Measurements from ENCODE around the gene HMGCLL1. TPM values are rescaled to one million over a fixed set of nuclear protein-coding genes. Genes with fewer than 3 reads are reported as not detected.

HMGCLL1 gene
- total RNA-seq, 1 donor, result 0.36 TPM

GRCh38 chr6:55567558-55567957 lies 11.4 kb downstream of the HMGCLL1 start:
- Histone ChIP-seq H2AFZ (ENCODE audit: low read length) (no peak overlapping the region), H3K27me3 (ENCODE audit: insufficient read depth, low read length) (no peaks in the 10 kb centered on the region), H3K27ac (ENCODE audit: low read depth, low read length) (no peak overlapping the region), H3K79me2 (ENCODE audit: insufficient read depth, low read length) (no peaks in the 10 kb centered on the region), H3K36me3 (ENCODE audit: insufficient read depth, low read length) (no peaks in the 10 kb centered on the region), H3K4me2 (ENCODE audit: insufficient read depth, low read length) (no peak overlapping the region), H4K20me1 (ENCODE audit: insufficient read depth, low read length) (no peaks in the 10 kb centered on the region), H3K9me3 (ENCODE audit: low read depth, low read length) (no peaks in the 10 kb centered on the region), H3K4me3 (ENCODE audit: insufficient read depth, low read length) (no peak overlapping the region), H3K4me1 (ENCODE audit: insufficient read depth, low read length) (no peaks in the 10 kb centered on the region)
- DNase-seq (ENCODE audit: insufficient read length, low spot score, missing footprints), result no peak
- TF ChIP-seq, protein P1, sequence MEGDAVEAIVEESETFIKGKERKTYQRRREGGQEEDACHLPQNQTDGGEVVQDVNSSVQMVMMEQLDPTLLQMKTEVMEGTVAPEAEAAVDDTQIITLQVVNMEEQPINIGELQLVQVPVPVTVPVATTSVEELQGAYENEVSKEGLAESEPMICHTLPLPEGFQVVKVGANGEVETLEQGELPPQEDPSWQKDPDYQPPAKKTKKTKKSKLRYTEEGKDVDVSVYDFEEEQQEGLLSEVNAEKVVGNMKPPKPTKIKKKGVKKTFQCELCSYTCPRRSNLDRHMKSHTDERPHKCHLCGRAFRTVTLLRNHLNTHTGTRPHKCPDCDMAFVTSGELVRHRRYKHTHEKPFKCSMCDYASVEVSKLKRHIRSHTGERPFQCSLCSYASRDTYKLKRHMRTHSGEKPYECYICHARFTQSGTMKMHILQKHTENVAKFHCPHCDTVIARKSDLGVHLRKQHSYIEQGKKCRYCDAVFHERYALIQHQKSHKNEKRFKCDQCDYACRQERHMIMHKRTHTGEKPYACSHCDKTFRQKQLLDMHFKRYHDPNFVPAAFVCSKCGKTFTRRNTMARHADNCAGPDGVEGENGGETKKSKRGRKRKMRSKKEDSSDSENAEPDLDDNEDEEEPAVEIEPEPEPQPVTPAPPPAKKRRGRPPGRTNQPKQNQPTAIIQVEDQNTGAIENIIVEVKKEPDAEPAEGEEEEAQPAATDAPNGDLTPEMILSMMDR (IDR thresholded peaks at IDR 0.05; ENCODE audit: extremely low read depth, low read depth, low read length), result no peak

DNA sequence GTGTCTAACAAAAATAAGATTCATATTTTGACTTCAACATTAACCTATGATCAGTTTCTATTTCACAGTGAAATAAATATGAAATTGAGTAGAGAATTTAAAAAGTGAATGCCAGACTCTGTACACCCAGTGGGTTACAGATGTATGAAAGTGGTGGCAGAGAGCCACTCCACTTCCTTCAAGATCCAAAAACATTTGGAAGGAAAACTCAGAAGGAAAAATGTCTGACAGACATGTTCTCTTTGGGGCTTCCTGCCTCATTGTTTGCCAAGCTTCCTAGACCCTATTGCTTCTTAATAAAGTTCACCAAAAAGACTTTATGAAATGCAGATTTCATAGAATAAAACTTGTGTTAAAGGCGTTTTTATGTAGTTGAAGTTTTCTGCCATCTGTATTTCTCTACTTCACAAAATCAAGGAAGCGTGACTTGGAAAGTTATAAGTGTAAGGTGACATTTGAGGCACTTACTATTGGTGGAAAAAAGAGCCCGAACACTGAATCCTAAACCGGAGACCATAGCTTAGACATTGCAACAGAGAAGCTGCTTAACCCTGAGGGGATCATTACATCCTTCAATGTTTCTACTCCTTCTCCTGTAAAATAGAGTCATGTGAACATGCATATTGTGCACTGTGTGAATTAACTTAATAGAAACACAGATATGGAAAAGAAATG lies 12.8 kb downstream of the HMGCLL1 start:
- Histone ChIP-seq H3K27ac (ENCODE audit: low read depth, low read length) (no peak overlapping the region), H3K79me2 (ENCODE audit: insufficient read depth, low read length) (no peaks in the 10 kb centered on the region), H3K4me1 (ENCODE audit: insufficient read depth, low read length) (no peaks in the 10 kb centered on the region), H3K36me3 (ENCODE audit: insufficient read depth, low read length) (no peaks in the 10 kb centered on the region), H3K4me3 (ENCODE audit: insufficient read depth, low read length) (no peak overlapping the region), H3K4me2 (ENCODE audit: insufficient read depth, low read length) (no peak overlapping the region), H2AFZ (ENCODE audit: low read length) (no peak overlapping the region), H4K20me1 (ENCODE audit: insufficient read depth, low read length) (no peaks in the 10 kb centered on the region), H3K9me3 (ENCODE audit: low read depth, low read length) (no peaks in the 10 kb centered on the region), H3K27me3 (ENCODE audit: insufficient read depth, low read length) (no peaks in the 10 kb centered on the region)
- no peak for DNase-seq (ENCODE audit: insufficient read length, low spot score, missing footprints)
- TF ChIP-seq, protein P1 (IDR thresholded peaks at IDR 0.05; ENCODE audit: extremely low read depth, low read depth, low read length), result no peak

GRCh38 chr6:55562318-55562717 lies 16.7 kb downstream of the HMGCLL1 start:
- Histone ChIP-seq H3K9me3 (ENCODE audit: low read depth, low read length) (no peaks in the 10 kb centered on the region), H3K27ac (ENCODE audit: low read depth, low read length) (no peak overlapping the region), H3K36me3 (ENCODE audit: insufficient read depth, low read length) (no peaks in the 10 kb centered on the region), H4K20me1 (ENCODE audit: insufficient read depth, low read length) (no peaks in the 10 kb centered on the region), H3K27me3 (ENCODE audit: insufficient read depth, low read length) (no peaks in the 10 kb centered on the region), H3K79me2 (ENCODE audit: insufficient read depth, low read length) (no peaks in the 10 kb centered on the region), H3K4me3 (ENCODE audit: insufficient read depth, low read length) (no peak overlapping the region), H3K4me1 (ENCODE audit: insufficient read depth, low read length) (no peaks in the 10 kb centered on the region), H3K4me2 (ENCODE audit: insufficient read depth, low read length) (no peak overlapping the region), H2AFZ (ENCODE audit: low read length) (no peak overlapping the region)
- DNase-seq (ENCODE audit: insufficient read length, low spot score, missing footprints), result no peak
- TF ChIP-seq, protein P1 (IDR thresholded peaks at IDR 0.05; ENCODE audit: extremely low read depth, low read depth, low read length), result no peak

DNA sequence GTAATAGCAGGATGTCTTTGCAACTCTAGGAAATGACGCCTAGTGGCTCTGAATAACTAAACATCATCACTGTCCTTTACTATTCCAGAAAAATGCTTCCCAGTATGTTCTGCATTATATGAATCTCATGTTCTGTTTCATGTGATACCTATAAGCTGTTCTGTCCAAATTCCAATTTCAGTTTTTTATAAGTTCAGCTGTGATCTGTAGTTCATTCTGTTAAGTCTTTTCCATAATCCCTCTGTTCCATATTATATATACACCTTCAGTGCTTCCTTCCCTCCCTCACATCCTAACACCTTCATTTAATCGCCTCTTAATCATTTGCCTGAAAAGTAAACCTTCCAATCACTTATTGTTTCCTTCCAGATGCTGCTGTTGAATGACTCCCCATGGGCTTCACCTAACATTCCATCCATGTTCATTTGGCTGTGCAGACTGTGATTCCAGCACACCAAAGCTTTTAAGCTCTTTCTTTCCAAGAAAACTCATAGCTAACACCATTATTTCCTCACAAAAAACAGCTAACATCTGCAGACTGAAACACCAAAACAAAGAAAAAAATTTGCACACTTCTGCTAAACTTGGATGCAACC lies 18.6 kb downstream of the HMGCLL1 start:
- no peaks in the 10 kb centered on the region for H3K9me3 ChIP-seq (ENCODE audit: low read depth, low read length)
- TF ChIP-seq, protein P1 (IDR thresholded peaks at IDR 0.05; ENCODE audit: extremely low read depth, low read depth, low read length), result no peak
- no peaks in the 10 kb centered on the region for H3K79me2 ChIP-seq (ENCODE audit: insufficient read depth, low read length)
- H3K4me1 ChIP-seq (ENCODE audit: insufficient read depth, low read length), result no peaks in the 10 kb centered on the region
- H3K4me2 ChIP-seq (ENCODE audit: insufficient read depth, low read length), result no peak overlapping the region
- no peak overlapping the region for H3K4me3 ChIP-seq (ENCODE audit: insufficient read depth, low read length)
- no peak for DNase-seq (ENCODE audit: insufficient read length, low spot score, missing footprints)
- H3K36me3 ChIP-seq (ENCODE audit: insufficient read depth, low read length), result no peaks in the 10 kb centered on the region
- H3K27ac ChIP-seq (ENCODE audit: low read depth, low read length), result no peak overlapping the region
- no peaks in the 10 kb centered on the region for H3K27me3 ChIP-seq (ENCODE audit: insufficient read depth, low read length)
- H2AFZ ChIP-seq (ENCODE audit: low read length), result no peak overlapping the region
- no peaks in the 10 kb centered on the region for H4K20me1 ChIP-seq (ENCODE audit: insufficient read depth, low read length)

All from osteoblast (primary cell).